Measurements from ENCODE around the gene EEF2.

DNA sequence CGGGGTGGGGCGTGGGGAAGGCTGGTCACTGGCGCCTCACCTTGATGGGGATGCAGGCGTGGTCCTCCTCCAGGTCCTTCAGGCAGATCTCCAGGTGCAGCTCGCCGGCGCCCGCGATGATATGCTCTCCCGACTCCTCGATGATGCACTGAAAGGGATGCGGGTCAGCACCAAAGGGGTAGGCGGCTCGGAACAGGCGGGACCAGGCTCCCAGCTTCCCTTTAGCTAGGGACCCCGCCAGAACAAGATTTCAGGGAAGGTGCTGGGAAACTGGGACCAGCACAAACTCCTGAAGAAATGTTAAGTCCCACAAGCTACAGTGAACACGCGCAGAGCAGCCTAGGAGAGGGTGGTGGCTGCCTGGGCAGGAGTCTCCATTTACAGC lies 6.0 kb downstream of the EEF2 start:
- TF ChIP-seq, protein P1, sequence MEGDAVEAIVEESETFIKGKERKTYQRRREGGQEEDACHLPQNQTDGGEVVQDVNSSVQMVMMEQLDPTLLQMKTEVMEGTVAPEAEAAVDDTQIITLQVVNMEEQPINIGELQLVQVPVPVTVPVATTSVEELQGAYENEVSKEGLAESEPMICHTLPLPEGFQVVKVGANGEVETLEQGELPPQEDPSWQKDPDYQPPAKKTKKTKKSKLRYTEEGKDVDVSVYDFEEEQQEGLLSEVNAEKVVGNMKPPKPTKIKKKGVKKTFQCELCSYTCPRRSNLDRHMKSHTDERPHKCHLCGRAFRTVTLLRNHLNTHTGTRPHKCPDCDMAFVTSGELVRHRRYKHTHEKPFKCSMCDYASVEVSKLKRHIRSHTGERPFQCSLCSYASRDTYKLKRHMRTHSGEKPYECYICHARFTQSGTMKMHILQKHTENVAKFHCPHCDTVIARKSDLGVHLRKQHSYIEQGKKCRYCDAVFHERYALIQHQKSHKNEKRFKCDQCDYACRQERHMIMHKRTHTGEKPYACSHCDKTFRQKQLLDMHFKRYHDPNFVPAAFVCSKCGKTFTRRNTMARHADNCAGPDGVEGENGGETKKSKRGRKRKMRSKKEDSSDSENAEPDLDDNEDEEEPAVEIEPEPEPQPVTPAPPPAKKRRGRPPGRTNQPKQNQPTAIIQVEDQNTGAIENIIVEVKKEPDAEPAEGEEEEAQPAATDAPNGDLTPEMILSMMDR (IDR thresholded peaks at IDR 0.05; ENCODE audit: low read depth, low read length, missing input control): no peak
- TF ChIP-seq HNF4A (conservative IDR thresholded peaks at IDR 0.05) (no peak), NR2F2 (IDR thresholded peaks at IDR 0.05) (no peak)
